NCI-H446 treated with DMSO at 0.1 percent for 48 hours (cell line): Measurements from ENCODE around the gene NUDT16L1.
"Not testable (repeated sequence)": the region's sequence is repeated elsewhere in the genome, so short reads cannot be mapped to it uniquely, and the experiment has no call there.

ENCODE experiments used
- DNase-seq: peaks from one replicate; lab custom pipeline; 2025; lab: John Stamatoyannopoulos, UW

NUDT16L1 gene

DNA sequence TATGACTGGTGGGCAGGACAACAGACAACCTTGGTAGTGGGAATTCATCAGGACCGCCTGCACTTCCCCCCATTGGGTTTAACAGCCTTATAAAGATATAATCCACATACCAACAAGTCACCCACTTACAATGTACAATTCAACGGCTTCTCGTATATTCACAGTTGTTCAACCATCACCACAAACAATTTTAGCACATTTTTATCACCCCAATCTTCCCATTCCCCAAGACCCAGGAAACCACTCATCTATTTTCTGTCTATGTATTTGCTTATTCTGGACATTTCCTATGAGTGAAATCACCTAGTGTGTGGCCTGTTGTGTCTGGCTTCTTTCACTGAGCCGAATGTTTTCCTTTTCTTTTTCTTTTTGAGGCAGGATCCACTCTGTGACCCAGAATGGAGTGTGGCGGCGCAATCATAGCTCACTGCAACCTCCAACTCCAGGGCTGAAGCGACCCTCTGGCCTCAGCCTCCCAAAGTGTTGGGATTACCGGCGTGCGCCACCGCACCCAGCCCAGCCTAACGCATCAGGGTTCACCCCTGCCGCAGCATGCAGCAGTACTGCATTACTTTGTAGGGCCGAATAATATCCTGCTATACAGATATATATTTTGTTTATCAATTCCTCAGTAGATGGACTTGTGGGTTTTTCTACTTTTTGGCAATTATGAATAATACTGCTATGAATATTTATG lies 29.9 kb downstream of the NUDT16L1 start:
- DNase-seq, result no peak

DNA sequence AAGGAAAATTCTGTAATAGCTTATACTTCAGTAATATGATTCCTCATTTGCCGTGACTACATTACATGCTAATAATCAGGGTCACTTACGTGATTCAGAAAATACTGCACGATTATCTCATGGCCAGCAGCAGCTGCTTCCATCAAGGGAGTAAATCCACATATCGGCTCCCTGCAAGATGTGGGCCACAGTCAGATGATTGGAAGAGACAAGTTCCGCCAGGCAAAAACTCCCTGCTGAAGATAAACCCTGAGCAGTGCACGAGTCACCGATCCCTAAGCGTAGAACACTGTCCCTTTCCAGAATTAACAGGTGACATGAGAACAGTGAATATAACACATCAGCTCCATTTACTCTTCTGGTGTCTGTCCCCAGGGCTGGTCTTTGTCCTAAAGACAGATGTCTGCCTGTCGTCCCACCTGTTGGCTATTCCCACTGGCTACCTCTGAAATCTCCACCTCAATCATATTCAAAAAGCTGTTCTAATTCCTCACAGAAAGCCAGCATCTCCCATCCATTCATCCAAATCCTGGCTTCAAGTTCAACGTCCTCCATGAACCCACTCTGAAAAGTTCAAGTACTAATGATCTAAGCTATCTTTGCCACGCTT lies 31.4 kb downstream of the NUDT16L1 start:
- DNase-seq, result no peak

DNA sequence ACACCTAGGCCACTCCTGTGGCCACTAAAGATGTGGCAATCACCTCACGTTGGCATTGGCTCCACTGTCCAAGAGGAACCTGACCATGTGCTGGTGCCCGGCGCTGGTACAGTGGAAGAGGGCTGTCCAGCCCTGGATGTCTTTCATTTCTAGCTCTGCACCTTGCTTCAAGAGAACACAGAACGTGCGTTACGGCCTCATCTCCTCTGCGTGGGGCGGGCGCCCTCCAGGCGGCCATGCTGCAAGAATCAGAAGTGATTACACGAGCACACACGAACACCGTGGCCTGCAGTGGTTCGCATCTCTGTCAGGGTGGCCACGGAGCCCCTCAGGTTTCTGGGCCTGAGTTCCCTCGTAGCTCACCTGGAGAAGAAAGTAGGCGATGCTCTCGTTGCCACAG lies 33.3 kb downstream of the NUDT16L1 start:
- no peak for DNase-seq

DNA sequence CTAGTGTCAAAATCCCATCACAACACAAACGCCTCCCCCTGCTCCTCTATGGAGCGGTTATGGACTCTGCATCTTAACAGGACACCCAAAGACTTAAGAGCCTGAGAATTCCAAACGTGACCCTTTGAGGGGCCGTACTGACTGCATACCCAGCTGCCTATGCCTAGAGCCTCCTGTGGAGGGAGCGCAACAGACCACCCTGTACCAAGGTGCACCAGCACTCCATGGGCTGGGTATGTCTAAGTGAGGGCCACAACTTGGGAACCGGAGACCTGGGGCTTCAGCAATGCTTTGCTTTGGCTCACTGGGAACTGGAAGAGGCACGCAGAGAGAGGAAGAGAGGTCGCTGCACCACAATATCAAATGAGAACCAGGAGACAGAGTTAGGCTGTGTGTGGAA lies 35.3 kb downstream of the NUDT16L1 start:
- DNase-seq, result no peak

DNA sequence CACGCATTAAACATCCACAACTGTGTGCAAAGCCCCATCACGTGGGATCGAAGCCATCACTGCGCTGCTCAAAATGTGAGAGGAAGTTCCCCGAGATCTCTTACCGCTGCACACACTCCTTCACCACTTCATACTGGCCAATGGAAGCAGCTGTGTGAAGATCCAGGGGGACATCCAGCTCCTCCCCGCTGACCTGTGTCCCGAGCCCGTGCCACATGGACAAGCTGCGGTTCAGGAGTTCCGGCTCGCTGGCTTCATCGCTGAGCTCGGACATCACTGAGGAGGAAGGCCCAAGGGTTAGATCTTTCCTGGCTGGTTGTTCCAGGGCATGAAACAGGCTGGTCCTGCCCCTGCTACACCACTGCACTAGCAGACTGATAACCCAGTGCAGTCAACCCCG lies 36.5 kb downstream of the NUDT16L1 start:
- DNase-seq, result no peak

DNA sequence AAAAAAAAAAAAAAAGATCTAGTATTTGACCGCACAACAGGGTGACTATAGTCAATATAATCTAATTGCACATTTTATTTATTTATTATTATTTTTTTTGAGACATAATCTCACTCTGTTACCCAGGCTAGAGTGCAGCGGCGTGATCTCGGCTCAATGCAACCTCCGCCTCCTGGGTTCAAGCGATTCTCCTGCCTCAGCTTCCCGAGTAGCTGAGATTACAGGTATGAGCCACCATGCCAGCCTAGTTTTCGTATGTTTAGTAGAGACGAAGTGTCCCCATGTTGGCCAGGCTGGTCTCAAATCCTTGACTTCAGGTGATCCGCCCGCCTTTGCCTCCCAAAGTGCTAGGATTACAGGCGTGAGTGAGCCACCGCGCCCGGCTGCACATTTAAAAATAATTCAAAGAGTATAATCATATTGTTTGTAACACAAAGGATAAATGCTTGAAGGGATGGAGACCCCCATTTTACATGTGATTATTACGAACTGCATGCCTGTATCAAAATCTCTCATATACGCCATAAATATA lies 39.9 kb downstream of the NUDT16L1 start:
- DNase-seq, result no peak

DNA sequence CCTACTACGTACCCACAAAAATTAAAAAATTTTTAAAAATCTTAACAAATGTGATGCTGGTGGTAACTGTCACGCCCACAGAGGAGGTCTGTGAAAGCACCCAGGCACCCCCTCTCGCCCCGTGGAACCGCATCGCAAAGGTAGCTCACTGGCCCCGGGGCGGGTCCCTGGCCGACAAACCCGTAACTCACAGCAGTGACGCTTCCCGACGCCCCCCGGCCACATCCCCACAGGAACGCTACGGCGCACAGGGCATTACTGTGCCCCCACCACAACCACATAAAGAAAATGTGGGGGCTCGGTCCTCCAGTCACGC lies 40.3 kb downstream of the NUDT16L1 start:
- DNase-seq, result no peak

DNA sequence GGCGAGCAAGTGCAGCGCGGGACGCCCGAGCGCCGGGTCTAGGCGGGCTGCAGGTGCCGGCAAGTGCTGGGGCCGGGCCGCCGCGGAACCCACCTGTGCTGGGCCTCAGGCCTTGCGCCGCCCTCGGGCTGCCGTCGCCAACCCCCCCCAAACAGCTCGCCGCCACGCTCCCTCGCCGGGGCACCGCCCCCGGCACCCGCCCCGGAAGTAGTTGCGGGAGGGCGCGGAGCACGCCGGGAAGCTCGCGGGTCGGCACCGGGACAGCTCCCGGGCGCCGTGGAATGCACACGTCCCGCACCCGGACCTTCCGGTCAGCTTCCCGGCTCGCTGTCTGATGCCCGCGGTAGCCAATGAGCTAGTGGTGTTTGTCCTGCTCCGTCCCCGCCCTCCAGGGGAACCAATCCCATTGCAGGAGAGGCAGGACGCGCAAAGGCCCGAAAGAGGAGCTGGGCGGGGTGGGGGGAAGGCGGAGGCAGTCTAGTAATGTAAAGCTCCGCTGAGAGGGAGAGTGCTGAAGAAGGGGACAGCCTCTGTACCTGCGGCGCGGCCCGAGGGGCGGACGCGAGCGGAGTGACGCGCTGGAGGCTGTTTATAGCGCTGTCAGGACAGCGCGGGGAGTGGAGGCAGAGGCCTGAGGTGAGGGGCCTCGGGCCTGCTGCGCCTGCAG lies 40.8 kb downstream of the NUDT16L1 start, which contains the start of the genes ANKS3 and DNAAF8:
ANKS3 (minus strand) TSS at position 209 of the 667 bp plus-strand sequence. CDS start 4,122 bp downstream, outside the sequence.
DNAAF8 (plus strand) TSS at position 475 of the 667 bp plus-strand sequence. CDS start 1,978 bp downstream, outside the sequence.
- DNase-seq, result peak; percentile 80

DNA sequence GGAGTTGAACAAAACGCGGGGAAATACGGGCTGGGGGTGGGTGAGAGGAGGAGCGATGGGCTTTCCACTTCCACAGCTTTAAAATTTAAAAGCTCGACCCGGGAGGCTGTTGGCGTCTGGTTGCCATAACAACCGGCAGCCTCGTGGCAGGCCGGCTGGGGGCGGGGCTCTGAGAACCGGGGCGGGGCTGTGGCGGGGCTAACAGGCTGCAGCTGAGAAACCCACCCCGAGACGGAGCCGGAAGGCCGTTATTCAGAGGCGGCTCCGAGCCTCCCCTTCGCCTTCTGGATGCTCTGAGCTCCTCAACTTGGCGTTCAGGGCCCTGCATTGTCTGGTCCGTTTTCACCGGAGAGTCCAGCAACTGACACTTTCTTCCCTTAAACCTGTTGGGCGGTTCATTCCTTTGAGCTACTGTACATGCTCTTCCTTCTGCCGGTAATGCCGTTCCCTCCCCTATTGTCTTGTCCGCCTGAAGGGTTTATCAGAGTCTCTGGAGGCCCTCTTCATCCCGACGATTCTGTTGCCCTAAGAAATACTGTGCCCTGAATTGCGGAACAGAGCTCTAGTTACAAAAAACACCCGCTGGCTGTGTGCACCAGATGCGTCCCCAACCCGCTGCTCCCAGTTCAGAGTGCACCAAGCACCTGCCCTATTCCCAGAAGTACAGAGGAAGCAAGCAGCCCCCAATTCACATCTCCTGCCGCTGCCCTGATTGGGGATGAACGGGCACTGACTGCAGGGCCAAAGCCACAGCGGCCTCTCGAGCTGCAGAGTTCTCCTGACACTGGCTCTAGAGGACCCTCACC lies 41.6 kb downstream of the NUDT16L1 start:
- DNase-seq, result peak; percentile 36

DNA sequence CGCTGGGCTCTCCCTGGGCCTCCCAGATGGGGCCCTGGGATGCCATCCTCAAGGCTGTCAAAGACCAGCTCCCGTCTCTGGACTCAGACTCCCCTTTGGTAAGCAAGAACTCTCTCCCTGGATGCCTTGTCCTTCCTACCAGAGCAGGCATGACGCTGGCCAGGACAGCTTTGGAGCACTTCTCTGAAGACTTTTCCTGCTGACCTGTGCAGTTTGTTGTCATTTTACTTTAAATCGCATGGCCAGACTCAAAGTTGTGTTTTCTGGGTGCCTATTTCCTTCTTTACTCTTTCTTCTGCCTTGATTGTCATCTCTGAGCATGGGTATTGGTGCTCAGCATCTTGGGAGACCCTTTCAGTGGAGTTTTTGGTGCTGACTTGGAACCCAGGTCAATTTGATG lies 43.2 kb downstream of the NUDT16L1 start:
- no peak for DNase-seq

DNA sequence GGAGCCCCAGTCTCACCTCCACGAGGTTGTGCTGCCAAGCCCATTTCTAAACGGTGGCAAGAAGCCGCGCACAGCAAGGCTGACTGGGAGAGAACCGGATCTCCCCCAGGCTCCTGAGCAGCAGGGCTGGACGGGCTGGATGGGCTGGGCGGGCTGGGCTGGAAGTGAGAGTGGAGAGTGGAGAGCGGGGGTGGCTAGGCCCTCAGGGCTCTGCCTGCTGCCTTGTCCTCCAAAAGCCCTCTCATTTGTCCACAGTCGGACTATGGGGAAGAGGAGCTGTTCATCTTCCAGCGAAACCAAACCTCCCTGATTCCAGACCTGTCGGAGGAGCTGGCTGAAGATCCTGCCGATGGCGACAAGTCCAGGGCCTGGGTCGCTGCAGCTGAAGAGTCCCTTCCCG lies 44.2 kb downstream of the NUDT16L1 start:
- no peak for DNase-seq

DNA sequence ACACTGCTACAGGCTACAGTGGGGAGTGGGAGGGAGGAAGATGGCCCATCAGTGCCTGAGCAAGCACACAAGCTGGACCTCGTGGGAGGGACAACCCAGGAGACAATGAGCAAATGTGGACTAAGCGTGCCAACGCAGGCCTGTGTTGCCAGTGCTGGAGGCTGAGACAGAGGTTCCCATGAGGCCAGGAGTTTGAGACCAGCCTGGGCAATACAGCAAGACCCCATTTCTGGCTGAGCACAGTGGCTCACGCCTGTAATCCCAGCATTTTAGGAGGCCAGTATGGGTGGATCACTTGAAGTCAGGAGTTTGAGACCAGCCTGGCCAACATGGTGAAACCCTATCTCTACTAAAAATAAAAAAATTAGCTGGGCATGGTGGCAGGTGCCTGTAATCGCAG lies 45.0 kb downstream of the NUDT16L1 start:
- DNase-seq, result not testable (repeated sequence)

DNA sequence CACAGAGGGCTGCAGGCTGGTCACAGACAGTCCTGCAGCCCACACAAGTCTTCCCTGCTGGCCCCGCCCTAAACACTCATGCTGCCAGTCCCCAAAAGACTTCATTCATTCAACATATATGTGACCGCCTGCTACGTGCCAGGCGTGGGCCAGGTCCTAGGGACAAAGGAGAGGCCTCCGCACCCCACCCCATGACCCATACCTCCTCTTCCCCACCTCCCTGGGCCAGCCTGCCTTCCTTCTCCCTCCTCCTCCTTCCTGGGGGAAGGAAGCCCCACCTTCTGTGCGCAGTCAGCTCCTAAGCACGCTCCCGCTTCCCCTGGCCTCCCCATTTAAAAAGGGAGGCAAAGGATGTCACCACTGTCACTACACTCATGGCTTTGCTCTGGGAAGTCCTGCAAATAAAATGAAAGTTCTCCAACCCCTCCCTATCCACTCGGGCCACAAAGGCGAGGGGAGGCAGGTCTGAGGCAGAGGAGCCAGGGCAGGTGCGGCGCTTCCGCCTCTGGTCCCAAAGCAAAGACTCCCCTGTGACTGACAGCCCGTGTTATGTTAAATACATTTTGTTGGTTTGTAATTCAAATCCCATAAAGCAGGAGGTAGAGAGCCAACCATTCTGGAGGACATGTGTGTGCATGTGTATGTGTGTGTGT lies 50.0 kb downstream of the NUDT16L1 start:
- DNase-seq, result no peak

DNA sequence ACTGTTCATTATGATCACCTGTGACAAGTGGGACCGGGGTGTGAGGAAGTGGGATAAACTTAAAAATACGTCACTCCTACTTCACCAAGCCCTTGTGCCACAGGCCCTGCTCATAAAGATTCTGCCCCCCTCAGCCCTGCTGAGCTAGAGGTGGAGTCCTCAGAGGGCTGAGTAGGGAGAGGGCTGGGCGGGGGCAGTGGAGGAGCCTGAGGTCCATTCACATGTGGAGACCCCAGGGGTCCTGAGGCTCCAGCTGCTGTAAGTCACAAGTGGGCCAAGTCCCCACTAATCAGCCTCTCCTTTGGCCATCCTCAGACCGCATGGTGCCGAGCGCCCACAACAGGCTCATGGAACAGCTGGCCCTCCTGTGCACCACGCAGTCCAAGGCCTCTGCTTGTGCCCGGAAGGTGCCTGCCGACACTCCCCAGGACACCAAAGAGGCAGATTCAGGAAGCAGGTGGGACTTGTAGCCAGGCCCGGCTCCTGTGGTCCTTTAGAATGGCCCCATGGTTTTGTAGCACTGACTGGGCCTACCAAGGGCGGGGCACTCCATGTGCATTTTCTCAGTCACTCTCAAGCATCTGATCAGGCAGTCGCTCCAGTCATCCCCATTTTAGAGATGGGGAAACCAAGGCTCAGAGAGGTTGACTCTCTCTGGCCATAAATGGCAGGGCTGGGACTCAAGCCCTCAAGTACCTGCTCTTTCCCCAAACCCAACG lies 51.4 kb downstream of the NUDT16L1 start:
- no peak for DNase-seq

DNA sequence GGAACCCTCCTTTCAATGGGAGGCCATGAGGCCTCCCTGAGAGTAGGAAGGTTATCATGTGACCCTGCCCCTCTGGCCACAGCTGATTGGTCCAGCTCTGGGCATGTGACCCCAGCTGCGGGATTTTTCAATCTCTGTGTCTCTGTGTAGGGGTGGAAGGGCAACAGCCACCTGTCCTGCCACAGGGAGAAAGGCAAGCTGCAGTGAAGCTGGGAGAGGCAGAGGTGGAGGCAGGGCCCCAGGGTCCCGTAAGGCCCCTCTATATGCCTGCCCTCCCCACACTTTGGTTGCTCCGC lies 51.9 kb downstream of the NUDT16L1 start:
- DNase-seq, result no peak
